GM12891 (cell line): ENCODE data around the gene ZNF71.

Source experiments
- PAX5 ChIP-seq: IDR thresholded peaks from 2 replicates; pipeline ENCODE4 v1.6.1; 2011; ENCODE audit warnings: low read length, moderate library complexity, mild to moderate bottlenecking; ENCODE audit not compliant: insufficient read depth, severe bottlenecking
- POLR2A ChIP-seq: IDR thresholded peaks from 2 replicates; pipeline ENCODE4 v1.6.1; 2011; ENCODE audit warnings: low read depth, low read length, control low read depth
- POLR2AphosphoS5 ChIP-seq: IDR thresholded peaks from 2 replicates; pipeline ENCODE4 v1.6.1; 2011; ENCODE audit warnings: low read depth, low read length, control low read depth
- TAF1 ChIP-seq: IDR thresholded peaks from 2 replicates; pipeline ENCODE4 v1.6.1; 2011; ENCODE audit warnings: low read depth, low read length, control low read depth

GRCh38 chr19:56642711-56643459 is 47.8 kb downstream of the ZNF71 start, which contains the start of gene SMIM17:
- TF ChIP-seq POLR2AphosphoS5, result no peak
- no peak for TF ChIP-seq POLR2A
- no peak for TF ChIP-seq PAX5
- TF ChIP-seq TAF1, result no peak
